GM21360 (cell line): ENCODE results near the gene LSM12.

Experiments used
- ATAC-seq: cut with Tn5 transposase; IDR thresholded peaks from one replicate; pipeline ENCODE4 v1.9.1; 2021; ENCODE audit warnings: mild to moderate bottlenecking, moderate library complexity; ENCODE audit not compliant: unreplicated experiment

Gene LSM12

GRCh38 chr17:43988301-43988700 is 78.2 kb downstream of the LSM12 start:
- no peak for ATAC-seq

DNA sequence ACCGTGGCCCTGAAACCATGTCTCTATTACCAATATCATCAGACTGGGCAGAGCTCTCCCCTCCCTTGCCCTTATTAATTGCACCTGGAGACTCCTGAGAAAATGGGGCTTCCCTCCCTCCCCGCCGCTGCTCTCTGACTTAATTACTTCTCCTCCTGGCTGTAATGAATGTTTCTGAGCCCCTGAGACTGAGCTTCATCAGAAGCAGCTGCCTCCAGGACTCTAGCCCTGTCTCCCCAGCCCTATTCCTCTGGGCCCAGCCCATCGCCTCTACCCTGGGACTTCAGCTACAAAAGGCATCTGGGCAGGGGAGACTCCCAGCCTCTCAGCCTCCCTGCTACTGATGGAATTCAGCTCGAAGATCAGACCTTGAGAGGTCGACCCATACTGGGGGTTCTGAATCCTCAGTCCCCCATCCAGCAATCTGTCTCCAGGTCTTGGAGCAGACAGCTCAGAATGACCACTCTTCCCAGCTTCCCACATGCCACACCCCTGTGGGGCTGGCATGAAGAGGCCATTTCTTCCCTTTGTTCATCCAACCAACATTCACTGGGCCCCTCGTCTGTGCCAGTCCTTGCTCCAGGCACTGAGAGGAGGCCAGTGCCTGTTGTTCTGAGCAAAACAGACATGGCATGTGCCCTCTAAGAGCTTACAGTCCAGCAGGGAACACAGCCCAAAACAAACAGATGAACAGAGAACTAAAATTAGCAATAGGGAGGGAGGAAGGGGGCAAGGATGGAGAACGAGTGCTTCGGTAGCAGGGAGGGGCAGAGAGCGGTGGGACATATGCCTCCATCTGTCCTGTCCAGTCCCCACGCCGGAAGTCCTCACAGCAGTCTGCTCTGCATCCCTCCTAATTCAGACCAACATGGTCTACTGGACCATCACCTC is 79.1 kb downstream of the LSM12 start:
- no peak for ATAC-seq

DNA sequence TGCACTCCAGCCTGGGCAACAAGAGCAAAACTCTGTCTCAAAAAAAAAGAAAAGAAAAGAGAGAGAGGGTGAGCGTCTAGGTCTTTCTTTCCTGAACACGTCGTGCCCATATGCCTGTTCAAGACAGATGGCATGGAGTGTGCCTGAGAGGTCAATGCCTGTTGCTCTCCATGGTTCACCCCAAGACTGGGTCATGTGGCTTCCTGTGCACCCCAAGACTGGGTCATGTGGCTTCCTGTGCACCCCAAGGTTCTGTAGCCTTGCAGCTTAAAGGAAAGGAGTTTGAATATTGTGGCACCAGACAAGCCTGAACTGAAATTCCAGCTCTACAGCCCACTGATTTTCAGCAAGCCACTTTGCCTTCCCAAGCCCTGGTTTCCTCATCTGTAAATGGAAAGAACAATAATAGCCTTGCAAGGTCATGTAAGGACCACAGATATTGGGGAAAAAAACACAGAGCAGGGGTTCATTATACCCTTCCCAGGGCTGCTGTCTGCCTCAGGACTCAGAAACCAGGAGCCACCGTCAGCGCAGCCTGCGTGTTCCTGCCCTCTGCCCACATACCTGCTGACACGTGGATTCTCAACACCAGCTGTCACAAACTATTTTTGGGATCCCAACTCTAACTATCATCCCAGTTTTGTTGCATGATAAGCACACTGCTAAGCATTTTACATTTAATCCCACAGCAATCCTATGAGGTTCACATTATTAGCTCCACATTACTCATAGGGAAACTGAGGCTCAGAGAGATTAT is 80.1 kb downstream of the LSM12 start:
- ATAC-seq = no peak

DNA sequence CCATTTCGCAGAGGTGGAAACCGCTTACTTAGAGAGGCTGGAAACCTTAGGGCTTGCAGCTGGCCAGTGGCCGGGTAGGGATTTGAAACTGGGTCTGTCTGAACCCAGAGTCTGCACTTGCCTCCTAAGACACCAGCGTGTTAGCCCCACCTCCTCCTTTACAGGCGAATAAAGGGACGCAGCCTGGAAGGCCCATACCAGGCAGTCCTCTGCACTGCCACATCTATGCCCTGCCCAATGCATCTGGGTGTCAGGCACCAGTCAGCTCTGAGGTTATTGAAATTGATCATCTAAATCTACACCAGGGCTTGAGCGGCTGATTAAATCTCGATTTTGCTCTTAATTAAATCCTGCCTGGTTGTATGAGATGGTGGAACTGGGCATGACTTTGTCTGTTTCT is 82.0 kb downstream of the LSM12 start:
- no peak for ATAC-seq
